SK-N-SH (cell line): ENCODE results near the gene SPTBN5. TPM values are rescaled to one million over a fixed set of nuclear protein-coding genes. Genes with fewer than 3 reads are reported as not detected.

Experiments used
- CTCF ChIA-PET: fragments of 300-600, 350-600 bp; formaldehyde crosslinking; extraction: SDS; loops from one replicate; lab custom pipeline; 2021; lab: Yijun Ruan, JAX
- POLR2A ChIA-PET: fragments of 350-600 bp; sonication (Branson Sonifier 250); formaldehyde crosslinking; extraction: SDS; loops from one replicate; lab custom pipeline; 2020; ENCODE audit warnings: antibody characterized with exemption, inconsistent platforms; lab: Yijun Ruan, JAX
- DNase-seq: peaks from one replicate; pipeline ENCODE4 v3.0.0; 2012
- H2AFZ ChIP-seq: fragments of 200-600 bp; sonication (generic); 2 replicates; pipeline ENCODE4 v1.8.1; 2016; ENCODE audit warnings: antibody characterized with exemption, mild to moderate bottlenecking, low read depth
- H3F3A ChIP-seq: fragments of 200-600 bp; sonication (generic); replicated peaks from 2 replicates; pipeline ENCODE3; 2016; ENCODE audit warnings: antibody characterized with exemption, mild to moderate bottlenecking; ENCODE audit not compliant: insufficient read depth
- H3K27ac ChIP-seq, 2 experiments: fragments of 200-500 bp in 1 of 2; fragments of 200-600 bp in 1 of 2; sonication (Bioruptor generic) in 1 of 2; sonication (generic), shearing (Covaris generic) in 1 of 2; 2 replicates each; pipeline versions ENCODE4 v1.5.1 to v1.6.1; 2014 to 2016; ENCODE audit warnings: low read depth in 2 of 2, inconsistent platforms in 1 of 2, low read length in 1 of 2, mild to moderate bottlenecking in 1 of 2, mixed read lengths in 1 of 2
- H3K27me3 ChIP-seq: fragments of 200-600 bp; sonication (generic), shearing (Covaris generic); 2 replicates; pipeline ENCODE4 v1.6.1; 2016; ENCODE audit warnings: mixed run types; ENCODE audit not compliant: insufficient read depth
- H3K36me3 ChIP-seq, 2 experiments: fragments of 200-500 bp in 1 of 2; fragments of 200-600 bp in 1 of 2; sonication (Bioruptor generic) in 1 of 2; sonication (generic) in 1 of 2; replicated peaks in 1 of 2; 2 replicates each; pipeline versions ENCODE3 to v1.5.1; 2014 to 2016; ENCODE audit warnings: low read length in 1 of 2, mild to moderate bottlenecking in 1 of 2; ENCODE audit not compliant: insufficient read depth in 2 of 2, control insufficient read depth in 1 of 2
- H3K4me1 ChIP-seq, 2 experiments: fragments of 200-500 bp in 1 of 2; fragments of 200-600 bp in 1 of 2; sonication (Bioruptor generic) in 1 of 2; sonication (generic), shearing (Covaris generic) in 1 of 2; 2 replicates each; pipeline versions ENCODE4 v1.5.1 to v1.6.1; 2014 to 2016; ENCODE audit warnings: low read depth in 1 of 2, low read length in 1 of 2, mixed run types in 1 of 2; ENCODE audit not compliant: insufficient read depth in 2 of 2, control insufficient read depth in 1 of 2
- H3K4me2 ChIP-seq: fragments of 200-600 bp; sonication (generic), shearing (Covaris generic); 2 replicates; pipeline ENCODE4 v1.6.1; 2017; ENCODE audit warnings: mixed run types
- H3K4me3 ChIP-seq, 2 experiments: fragments of 200-500 bp in 1 of 2; fragments of 200-600 bp in 1 of 2; sonication (Bioruptor generic) in 1 of 2; sonication (generic), shearing (Covaris generic) in 1 of 2; 2 replicates each; pipeline versions ENCODE4 v1.5.1 to v1.8.1; 2014 to 2016; ENCODE audit warnings: low read depth in 2 of 2, inconsistent platforms in 1 of 2, low read length in 1 of 2, mild to moderate bottlenecking in 1 of 2, mixed read lengths in 1 of 2, moderate library complexity in 1 of 2
- H3K79me2 ChIP-seq: fragments of 200-600 bp; sonication (generic); 2 replicates; pipeline ENCODE4 v1.8.1; 2017; ENCODE audit warnings: mild to moderate bottlenecking; ENCODE audit not compliant: insufficient read depth
- H3K9ac ChIP-seq: fragments of 200-600 bp; sonication (generic); 2 replicates; pipeline ENCODE4 v1.6.1; 2017; ENCODE audit warnings: mixed run types
- H3K9me2 ChIP-seq: fragments of 200-600 bp; sonication (generic); 2 replicates; pipeline ENCODE4 v1.6.1; 2017; ENCODE audit warnings: mixed run types
- H3K9me3 ChIP-seq: fragments of 200-600 bp; sonication (generic); 2 replicates; pipeline ENCODE4 v1.6.1; 2017; ENCODE audit warnings: mixed run types, mild to moderate bottlenecking, moderate library complexity
- H4K20me1 ChIP-seq: fragments of 200-600 bp; sonication (generic); 2 replicates; pipeline ENCODE4 v1.6.1; 2017; ENCODE audit warnings: mild to moderate bottlenecking, mixed run types; ENCODE audit not compliant: insufficient read depth
- CHD2 ChIP-seq: fragments of 150-350 bp; IDR thresholded peaks from 2 replicates; pipeline ENCODE4 v1.6.1; 2018; ENCODE audit warnings: low read length; ENCODE audit not compliant: partially characterized antibody
- ELF1 ChIP-seq: IDR thresholded peaks from 2 replicates; pipeline ENCODE4 v1.4.0; 2012
- EZH2phosphoT487 ChIP-seq: fragments of 200-600 bp; sonication (generic); IDR thresholded peaks from 2 replicates; pipeline ENCODE4 v1.6.1; 2017; ENCODE audit warnings: low read depth, mixed run types, mild to moderate bottlenecking, antibody characterized with exemption, moderate library complexity, borderline replicate concordance
- FOXJ3 ChIP-seq: sonication (generic); formaldehyde crosslinking; IDR thresholded peaks from 2 replicates; pipeline ENCODE4 v1.5.1; 2020; ENCODE audit warnings: mild to moderate bottlenecking, missing genetic modification reagents
- GABPA ChIP-seq: IDR thresholded peaks from 2 replicates; pipeline ENCODE4 v1.4.0; 2012; ENCODE audit warnings: low read depth, mild to moderate bottlenecking
- MAX ChIP-seq: IDR thresholded peaks from 2 replicates; pipeline ENCODE4 v1.4.0; 2012; ENCODE audit warnings: low read depth
- MEF2A ChIP-seq: IDR thresholded peaks from 2 replicates; pipeline ENCODE4 v1.4.0; 2012; ENCODE audit warnings: low read depth, borderline replicate concordance
- MXI1 ChIP-seq: IDR thresholded peaks from 2 replicates; pipeline ENCODE4 v1.6.1; 2012; ENCODE audit warnings: mild to moderate bottlenecking, low read depth, low read length, improper control_type of control experiment
- PBX3 ChIP-seq: IDR thresholded peaks from 2 replicates; pipeline ENCODE4; 2012
- POLR2AphosphoS5 ChIP-seq: IDR thresholded peaks from 2 replicates; pipeline ENCODE4 v1.6.1; 2012; ENCODE audit warnings: low read depth, low read length
- RAD21 ChIP-seq: IDR thresholded peaks from 2 replicates; pipeline ENCODE4 v1.6.1; 2012; ENCODE audit warnings: mild to moderate bottlenecking, low read length
- REST ChIP-seq: IDR thresholded peaks from 2 replicates; pipeline ENCODE4 v1.6.1; 2012; ENCODE audit warnings: mild to moderate bottlenecking, low read depth, low read length, moderate library complexity
- SMC3 ChIP-seq: IDR thresholded peaks from 2 replicates; pipeline ENCODE4 v1.6.1; 2012; ENCODE audit warnings: low read depth, low read length, improper control_type of control experiment
- ZBTB33 ChIP-seq: IDR thresholded peaks from 2 replicates; pipeline ENCODE4 v1.4.0; 2012; ENCODE audit warnings: low read depth, borderline replicate concordance
- WGBS: methylation state at CpG from one replicate; pipeline ENCODE4 v1.1.6; 2017; ENCODE audit warnings: low lambda C conversion rate; 5-methylcytosine and 5-hydroxymethylcytosine counted together
- polyA plus RNA-seq, 3 experiments: library from polyadenylated mRNA; depleted of rRNA; stranded (reverse); fragments of >200 nt; gene quantifications; 2 replicates each; pipeline ENCODE4 v1.2.3, GENCODE V29; 2012

The SPTBN5 gene
- polyA plus RNA-seq, 1 of the 3 experiments (the other 2 are of a cell fraction) = 0.23 TPM

GRCh38 chr15:41919201-41919820 is 25.5 kb upstream of the SPTBN5 start:
- H3K9me2 ChIP-seq = no peaks in the 10 kb centered on the region
- peaks cover 11% of the 10 kb centered on the region; the same call in 1 of the 2 replicates for H3K79me2 ChIP-seq
- no peak overlapping the region for H3K9ac ChIP-seq
- 97% methylated on average over 13 of the region's 30 CpGs for WGBS
- no peak overlapping the region for H3K27ac ChIP-seq
- no peak overlapping the region for H3K4me3 ChIP-seq
- peaks cover 5 to 8% of the 10 kb centered on the region in 2 experiments; a peak in 2 of 4 replicates for H3K4me1 ChIP-seq
- no peaks in the 10 kb centered on the region for H3K9me3 ChIP-seq
- no peaks in the 10 kb centered on the region for H3K27me3 ChIP-seq
- H3K4me2 ChIP-seq = no peak overlapping the region
- H3F3A ChIP-seq = peaks cover 6% of the 10 kb centered on the region
- CTCF ChIA-PET = no interaction called here
- H3K36me3 ChIP-seq = peaks cover 4 to 6% of the 10 kb centered on the region in 2 experiments
- POLR2A ChIA-PET = no interaction called here
- H4K20me1 ChIP-seq = 0 out of 2 replicates have a peak, but pooled peaks cover 4% of the 10 kb centered on the region
- no peak for DNase-seq
- H2AFZ ChIP-seq = no peak overlapping the region
- TF ChIP-seq SMC3 (no peak), MAX (no peak), PBX3 (no peak), ELF1 (no peak), EZH2phosphoT487 (no peak), GABPA (no peak), RAD21 (no peak), MEF2A (no peak)

GRCh38 chr15:41918506-41919126 is 24.8 kb upstream of the SPTBN5 start:
- Histone ChIP-seq H3K79me2 (peaks cover 11% of the 10 kb centered on the region; the same call in 1 of the 2 replicates), H3K4me2 (no peak overlapping the region), H3K27me3 (no peaks in the 10 kb centered on the region), H3K4me3 (no peak overlapping the region), H3F3A (peaks cover 6% of the 10 kb centered on the region), H3K9me3 (no peaks in the 10 kb centered on the region), H3K27ac (0 out of 4 replicates have a peak overlapping the region, but pooled peaks of 1 of the 2 experiments have one; percentile 50), H3K9me2 (no peaks in the 10 kb centered on the region), H4K20me1 (0 out of 2 replicates have a peak, but pooled peaks cover 4% of the 10 kb centered on the region), H3K4me1 (peaks cover 5 to 8% of the 10 kb centered on the region in 2 experiments; a peak in 2 of 4 replicates), H3K9ac (no peak overlapping the region), H2AFZ (no peak overlapping the region), H3K36me3 (peaks cover 0 to 4% of the 10 kb centered on the region in 2 experiments)
- 90% methylated on average over 4 of the region's 8 CpGs for WGBS
- no peak for DNase-seq
- ChIA-PET POLR2A (no interaction called here), CTCF (no interaction called here)
- TF ChIP-seq RAD21 = no peak
- TF ChIP-seq REST = no peak
- TF ChIP-seq SMC3 = no peak
- no peak for TF ChIP-seq MAX
- TF ChIP-seq MXI1 = no peak
- no peak for TF ChIP-seq ZBTB33
- TF ChIP-seq POLR2AphosphoS5 = no peak
- TF ChIP-seq FOXJ3 (CRISPR knock-in tag) = no peak
- TF ChIP-seq PBX3 = no peak
- no peak for TF ChIP-seq CHD2
